GM21526 (cell line): ENCODE results near the gene B3GNT7.

Source experiments
- ATAC-seq: cut with Tn5 transposase; IDR thresholded peaks from one replicate; pipeline ENCODE4 v1.9.1; 2021; ENCODE audit warnings: moderate library complexity; ENCODE audit not compliant: unreplicated experiment, low FRiP score

B3GNT7 gene

DNA sequence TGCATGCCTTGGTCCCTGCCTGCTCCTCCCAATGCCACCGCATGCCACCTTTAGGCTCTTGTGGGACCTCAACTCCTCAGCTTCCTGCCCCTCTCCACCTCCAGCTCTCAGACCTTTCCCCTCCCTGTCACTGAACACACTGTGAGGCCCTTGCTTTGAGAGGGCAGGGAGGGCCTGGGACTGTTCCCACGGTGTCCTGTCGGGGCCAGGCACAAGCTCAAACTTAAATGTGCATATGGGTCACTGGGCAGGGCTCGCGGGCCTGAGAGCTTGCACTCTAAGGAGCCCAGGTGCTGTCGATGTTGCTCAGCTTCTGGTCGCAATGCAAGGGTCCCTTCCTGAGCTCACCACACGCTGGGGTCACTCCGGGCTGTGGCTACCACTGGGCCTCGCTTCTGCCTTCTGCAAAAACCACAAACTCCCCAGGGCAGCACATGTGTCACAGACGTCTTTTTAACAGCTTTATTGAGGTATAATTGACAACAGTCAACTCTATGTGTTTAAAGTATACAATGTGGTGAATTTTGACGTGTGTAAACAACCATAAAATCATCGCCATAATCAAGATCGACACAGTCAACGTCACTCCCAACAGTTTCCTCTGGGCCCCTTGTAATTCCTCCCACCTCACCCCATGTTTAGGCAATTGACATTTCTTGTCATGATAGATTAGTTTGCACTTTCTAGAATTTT, 11.9 kb upstream of the B3GNT7 start:
- ATAC-seq = no peak

GRCh38 chr2:231384109-231384435, 11.4 kb upstream of the B3GNT7 start:
- ATAC-seq = no peak

DNA sequence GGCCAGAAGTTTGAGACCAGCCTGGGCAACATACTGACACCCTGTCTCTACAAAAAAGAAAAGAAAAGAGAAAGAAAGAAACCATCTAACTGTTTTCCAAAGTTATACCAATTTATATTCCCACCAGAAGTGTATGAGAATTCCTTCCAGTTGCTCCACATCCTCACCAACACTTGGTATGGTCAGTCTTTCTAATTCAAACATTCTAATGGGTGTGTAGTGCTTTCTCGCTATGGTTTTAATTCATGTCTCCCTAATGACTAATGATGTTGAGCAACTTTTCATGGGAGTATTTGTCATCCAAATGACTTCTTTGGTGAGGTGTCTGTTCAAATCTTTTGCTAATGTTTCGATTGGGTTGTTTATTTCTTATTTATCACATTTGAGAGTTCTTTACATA, 10.5 kb upstream of the B3GNT7 start:
- no peak for ATAC-seq

GRCh38 chr2:231385429-231385828, 10.1 kb upstream of the B3GNT7 start:
- no peak for ATAC-seq

- ATAC-seq = no peak
These were observed 9.1 kb upstream of the B3GNT7 start for GRCh38 chr2:231386446-231386845.

DNA sequence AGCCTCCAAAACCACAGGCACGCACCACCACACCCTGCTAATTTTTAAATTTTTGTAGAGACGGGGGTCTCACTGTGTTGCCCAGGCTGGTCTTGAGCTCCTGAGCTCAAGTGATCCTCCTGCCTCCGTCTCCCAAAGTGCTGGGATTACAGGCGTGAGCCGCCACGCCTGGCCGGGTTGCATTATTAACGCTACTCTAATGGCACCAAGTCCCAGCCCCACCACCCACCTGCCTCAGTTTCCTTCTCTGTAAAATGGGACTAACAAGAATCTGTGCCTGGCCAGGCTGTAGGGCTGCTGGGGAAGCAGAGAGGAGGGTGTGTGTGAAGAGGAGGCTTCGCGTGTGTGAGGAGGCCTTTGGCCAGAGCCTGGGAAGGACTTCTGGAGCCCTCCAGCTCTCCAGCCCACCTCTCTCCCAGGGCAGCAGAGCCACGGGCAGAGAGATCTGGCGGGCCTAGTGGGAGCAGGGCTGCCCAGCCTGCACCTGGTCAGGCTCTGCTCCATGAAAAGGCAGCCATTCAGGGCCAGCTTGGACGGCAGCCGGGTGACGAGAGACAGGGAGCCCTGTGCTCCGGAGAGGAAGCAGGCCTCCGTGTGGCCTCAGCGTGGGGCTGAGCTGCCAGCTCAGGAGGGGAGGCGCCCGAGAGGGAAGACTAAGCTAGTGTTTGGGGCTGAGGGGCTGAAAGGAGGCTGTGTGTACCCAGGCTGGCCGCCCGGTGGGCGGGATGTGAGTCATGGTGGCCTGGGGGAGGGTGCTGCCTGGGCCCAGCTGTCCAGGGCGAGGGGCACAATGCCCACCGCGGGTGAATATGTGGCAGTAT, 7.4 kb upstream of the B3GNT7 start:
- no peak for ATAC-seq

DNA sequence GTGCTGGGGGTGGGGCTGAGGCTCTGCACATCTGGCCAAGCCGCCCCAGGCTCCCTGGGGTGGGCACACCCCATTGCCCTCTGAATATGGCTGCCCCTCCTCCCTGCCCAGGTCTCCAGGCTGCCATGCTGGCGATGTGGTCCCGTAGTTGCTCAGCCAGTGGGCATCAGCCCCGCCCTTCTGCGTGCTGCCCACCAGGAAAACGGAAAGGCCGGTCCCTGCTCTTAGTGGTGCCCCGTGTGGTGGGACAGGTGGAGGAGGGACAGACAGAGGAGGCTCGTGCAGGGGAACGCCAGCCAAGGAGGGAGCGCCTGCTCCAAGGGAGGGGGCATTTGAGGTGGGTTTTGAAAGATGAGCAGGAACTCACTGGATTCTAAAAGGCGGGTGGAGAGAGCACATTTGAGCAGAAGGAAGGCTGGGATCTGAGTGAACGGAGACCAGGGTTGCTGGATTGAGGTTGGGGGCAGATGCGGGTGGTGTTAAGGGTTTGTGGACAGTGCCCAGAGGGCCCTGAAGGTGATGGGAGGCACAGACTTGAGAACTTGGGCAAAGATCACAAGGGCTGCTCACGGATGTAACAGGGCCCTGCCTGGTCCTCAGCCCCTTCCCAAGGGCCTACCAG, 6.7 kb upstream of the B3GNT7 start:
- ATAC-seq = no peak

- ATAC-seq = no peak
These were observed 4.8 kb upstream of the B3GNT7 start for GRCh38 chr2:231390667-231391066.

- ATAC-seq = no peak
These were observed 3.5 kb upstream of the B3GNT7 start for GRCh38 chr2:231391981-231392380.

DNA sequence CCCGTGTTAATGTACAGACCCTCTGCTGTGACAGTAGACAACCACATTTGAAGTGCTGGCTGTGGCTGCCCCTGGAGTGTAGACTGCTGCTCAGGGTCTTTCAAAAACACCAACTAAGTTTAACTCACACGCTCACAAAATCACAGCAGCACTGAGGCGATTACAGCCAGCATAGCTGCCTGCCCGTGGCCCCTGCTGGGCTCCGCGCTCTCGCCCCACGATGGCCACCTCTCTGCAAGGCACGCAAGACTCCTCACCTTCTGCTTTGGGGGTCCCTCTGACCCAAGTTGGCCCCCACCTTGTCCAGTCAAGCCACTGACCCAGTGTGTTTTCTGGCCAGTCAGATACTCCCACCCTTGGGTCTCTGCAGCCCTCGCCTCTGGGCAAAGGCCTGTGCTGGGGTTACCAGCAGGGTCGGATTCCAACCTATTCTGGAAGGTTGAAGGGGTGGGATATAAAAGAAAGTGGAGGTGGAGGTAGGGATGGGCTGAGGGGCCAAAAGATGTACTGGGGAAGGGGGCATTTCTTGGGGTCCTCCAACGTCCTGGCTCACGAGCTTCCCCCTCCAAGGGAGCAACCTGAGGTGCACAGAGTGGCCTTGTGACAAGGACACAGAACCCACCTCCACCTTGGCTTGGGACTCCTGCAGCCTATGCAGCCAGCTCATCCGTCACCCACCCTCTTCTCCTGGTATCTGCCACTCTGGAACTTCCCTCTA, 2.9 kb upstream of the B3GNT7 start:
- ATAC-seq = no peak

DNA sequence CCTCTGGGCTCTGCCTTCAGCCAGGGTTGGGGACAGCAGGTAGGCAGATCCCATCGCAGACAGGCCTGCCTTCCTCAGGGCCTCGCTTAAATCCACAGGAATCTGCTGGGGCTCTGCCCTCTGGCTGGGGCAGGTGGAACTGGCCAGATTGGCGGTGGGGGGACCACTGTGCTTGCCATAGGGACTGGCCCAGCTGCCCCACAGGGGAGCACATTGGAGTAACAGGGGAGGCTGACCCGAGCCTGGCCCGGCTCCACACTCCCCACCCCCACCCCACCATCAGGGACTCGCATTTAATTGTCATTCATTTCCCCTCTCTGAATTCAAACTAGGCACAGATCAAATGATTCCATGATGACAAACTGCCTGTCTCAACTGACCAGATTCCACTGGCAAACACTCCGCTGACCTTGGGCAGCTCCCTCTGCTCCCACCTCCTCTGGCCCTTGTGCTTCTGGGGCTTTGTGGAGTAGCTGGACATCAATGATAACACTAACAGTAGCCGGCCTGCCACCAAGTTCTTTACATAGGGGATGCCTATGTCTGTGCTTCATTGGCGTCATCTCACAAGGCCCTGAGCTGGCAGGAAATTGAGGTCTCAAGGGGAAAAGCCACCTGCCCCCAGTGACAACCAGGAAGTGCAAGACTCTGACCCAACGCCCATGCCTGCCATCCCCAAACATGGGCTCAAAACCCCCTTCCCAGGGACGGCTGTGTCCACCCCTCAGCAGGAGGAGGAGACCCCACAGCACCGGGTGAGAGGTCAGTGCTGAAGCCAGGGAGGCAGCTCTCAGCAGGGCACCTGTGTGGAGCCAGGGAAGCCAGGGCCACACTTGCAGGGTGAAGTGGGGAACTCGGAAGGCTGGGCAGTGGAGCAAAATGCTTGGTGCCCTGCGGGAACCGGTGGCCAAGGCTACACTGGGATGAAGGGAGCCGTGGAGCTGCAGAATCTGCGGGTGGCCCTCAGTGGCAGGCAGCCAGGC, 2.1 kb upstream of the B3GNT7 start:
- ATAC-seq = no peak

- peak; percentile 48 for ATAC-seq
These were observed 1.0 kb upstream of the B3GNT7 start for GRCh38 chr2:231394211-231395141.

DNA sequence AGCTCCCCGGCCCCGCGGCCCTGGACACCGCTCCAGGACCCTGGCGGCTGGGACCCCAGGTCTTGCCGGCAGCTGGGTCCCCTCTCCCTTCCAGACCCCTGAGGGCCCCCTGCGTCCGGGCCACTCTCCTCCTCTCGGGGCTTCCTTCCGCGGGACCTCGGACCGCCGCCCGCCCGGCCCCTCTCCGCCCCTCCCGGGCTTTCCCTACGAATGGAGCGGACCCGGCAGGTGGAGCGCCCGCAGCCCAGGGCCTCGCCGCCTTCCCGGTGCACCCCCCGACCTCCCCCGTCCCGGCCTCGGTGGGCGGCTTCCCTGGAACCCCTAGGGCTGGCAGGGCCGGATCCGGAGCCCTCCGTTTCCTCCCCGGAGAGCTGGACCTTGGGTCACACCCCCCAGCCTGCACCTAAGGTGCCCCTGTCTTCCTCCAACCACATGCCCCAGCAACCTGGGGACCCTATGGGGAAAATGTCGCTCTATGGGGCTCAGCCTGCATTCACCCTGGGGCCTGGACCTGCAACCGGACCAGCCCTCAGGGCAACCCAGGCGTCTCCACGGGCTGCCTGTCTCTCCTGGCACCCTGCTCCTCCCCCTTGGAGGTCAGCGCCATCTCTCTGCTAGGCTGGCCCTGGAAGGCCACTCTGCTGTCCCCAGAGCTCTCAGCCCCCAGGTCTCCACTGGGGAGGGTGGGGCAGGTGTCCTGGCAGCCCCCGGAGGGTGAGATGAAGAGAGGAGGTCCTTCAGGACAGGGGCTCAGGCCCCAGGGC, 730 bp downstream of the B3GNT7 start:
- no peak for ATAC-seq

DNA sequence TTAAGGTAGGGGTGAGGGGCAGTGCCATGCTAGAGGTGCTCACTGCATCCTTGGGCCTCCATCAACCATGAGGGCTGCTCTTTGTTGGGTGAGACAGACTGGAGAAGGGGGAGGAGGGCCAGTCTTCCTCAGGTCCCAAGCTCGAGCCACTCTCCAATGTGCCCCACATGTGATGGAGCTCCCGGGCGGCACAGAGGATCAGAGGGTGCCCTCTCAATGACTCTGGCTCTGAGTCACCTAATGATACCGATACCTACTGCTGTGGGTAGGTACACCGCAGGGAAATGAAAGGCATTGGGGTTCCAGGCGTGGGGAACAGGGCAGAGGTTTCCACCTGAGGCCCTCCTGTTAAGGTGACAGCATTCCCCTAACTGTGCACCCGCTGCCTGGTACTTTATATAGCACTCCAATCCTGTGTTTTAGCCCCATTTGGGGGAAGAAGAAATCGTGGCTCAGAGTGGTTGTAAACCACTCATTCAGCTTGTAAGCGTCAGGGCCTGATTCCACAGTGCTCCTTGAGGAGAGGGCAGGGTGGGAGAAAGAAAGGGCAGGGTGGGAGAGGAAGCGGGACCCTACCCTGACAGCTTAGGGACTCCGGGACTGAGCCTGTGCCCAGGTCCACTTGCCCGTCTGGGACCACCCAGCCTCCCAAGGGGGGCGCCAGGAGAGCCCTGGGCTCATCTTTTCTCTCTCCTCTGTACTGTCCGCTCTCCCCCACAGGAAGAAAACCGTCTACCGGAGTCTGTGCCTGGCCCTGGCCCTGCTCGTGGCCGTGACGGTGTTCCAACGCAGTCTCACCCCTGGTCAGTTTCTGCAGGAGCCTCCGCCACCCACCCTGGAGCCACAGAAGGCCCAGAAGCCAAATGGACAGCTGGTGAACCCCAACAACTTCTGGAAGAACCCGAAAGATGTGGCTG, 1.8 kb downstream of the B3GNT7 start:
- no peak for ATAC-seq

- no peak for ATAC-seq
These were observed 2.4 kb downstream of the B3GNT7 start for GRCh38 chr2:231397928-231398294.

GRCh38 chr2:231398585-231398984, 3.1 kb downstream of the B3GNT7 start:
- no peak for ATAC-seq
